LNCAP (cell line): Measurements from ENCODE around the gene PLEKHA8.

Source experiments
- CTCF ChIP-seq: fragments of 450-650 bp; IDR thresholded peaks from 2 replicates; pipeline ENCODE4 v1.5.1; 2017; ENCODE audit warnings: mild to moderate bottlenecking

PLEKHA8 gene

GRCh38 chr7:30114536-30115238, 86.5 kb downstream of the PLEKHA8 start:
- TF ChIP-seq CTCF, result no peak

GRCh38 chr7:30115709-30116297, 87.6 kb downstream of the PLEKHA8 start:
- TF ChIP-seq CTCF, result no peak

- no peak for TF ChIP-seq CTCF
These were observed 88.6 kb downstream of the PLEKHA8 start for GRCh38 chr7:30116771-30117170.

GRCh38 chr7:30117896-30118295, 89.7 kb downstream of the PLEKHA8 start:
- TF ChIP-seq CTCF, result no peak

- no peak for TF ChIP-seq CTCF
These were observed 91.8 kb downstream of the PLEKHA8 start for GRCh38 chr7:30119890-30120577.

GRCh38 chr7:30133736-30134610, 105.8 kb downstream of the PLEKHA8 start:
- no peak for TF ChIP-seq CTCF

- no peak for TF ChIP-seq CTCF
These were observed 106.5 kb downstream of the PLEKHA8 start, which contains the start of gene MTURN for GRCh38 chr7:30134611-30135300. Gene MTURN (plus strand): TSS chr7:30134986. CDS start chr7:30135137, 151 bp downstream.
